Cortex of kidney (tissue), 1 donor: Measurements from ENCODE around the gene SH3BP5.

ENCODE experiments used
- DNase-seq: peaks from one replicate; lab custom pipeline; 2025; lab: John Stamatoyannopoulos, UW

Gene SH3BP5

GRCh38 chr3:15325228-15325627 lies 7.2 kb downstream of the SH3BP5 start:
- no peak for DNase-seq

- no peak for DNase-seq
These were observed 8.0 kb downstream of the SH3BP5 start for GRCh38 chr3:15324379-15324808.

- DNase-seq, result no peak
These were observed 9.3 kb downstream of the SH3BP5 start for GRCh38 chr3:15323063-15323462.

GRCh38 chr3:15321349-15321748 lies 11.0 kb downstream of the SH3BP5 start:
- no peak for DNase-seq

- no peak for DNase-seq
These were observed 12.8 kb downstream of the SH3BP5 start for GRCh38 chr3:15319575-15319974.

GRCh38 chr3:15319136-15319535 lies 13.2 kb downstream of the SH3BP5 start:
- DNase-seq, result no peak

GRCh38 chr3:15318661-15319060 lies 13.7 kb downstream of the SH3BP5 start:
- DNase-seq, result no peak

GRCh38 chr3:15316998-15317435 lies 15.4 kb downstream of the SH3BP5 start:
- DNase-seq, result no peak

GRCh38 chr3:15315003-15315402 lies 17.4 kb downstream of the SH3BP5 start:
- no peak for DNase-seq

GRCh38 chr3:15314276-15314675 lies 18.1 kb downstream of the SH3BP5 start:
- DNase-seq, result no peak

GRCh38 chr3:15313461-15313860 lies 18.9 kb downstream of the SH3BP5 start:
- DNase-seq, result no peak

GRCh38 chr3:15312550-15312949 lies 19.8 kb downstream of the SH3BP5 start:
- no peak for DNase-seq

GRCh38 chr3:15310491-15311370 lies 21.7 kb downstream of the SH3BP5 start:
- no peak for DNase-seq

- DNase-seq, result no peak
These were observed 22.6 kb downstream of the SH3BP5 start for GRCh38 chr3:15309662-15310335.

GRCh38 chr3:15307580-15307979 lies 24.8 kb downstream of the SH3BP5 start:
- no peak for DNase-seq

GRCh38 chr3:15306979-15307359 lies 25.4 kb downstream of the SH3BP5 start:
- no peak for DNase-seq

- no peak for DNase-seq
These were observed 27.0 kb downstream of the SH3BP5 start for GRCh38 chr3:15305359-15305844.

- no peak for DNase-seq
These were observed 28.7 kb downstream of the SH3BP5 start for GRCh38 chr3:15303728-15304127.

GRCh38 chr3:15303216-15303615 lies 29.2 kb downstream of the SH3BP5 start:
- no peak for DNase-seq

GRCh38 chr3:15301761-15302160 lies 30.6 kb downstream of the SH3BP5 start:
- no peak for DNase-seq

- DNase-seq, result no peak
These were observed 31.9 kb downstream of the SH3BP5 start for GRCh38 chr3:15300323-15301078.

GRCh38 chr3:15299036-15299435 lies 33.4 kb downstream of the SH3BP5 start:
- no peak for DNase-seq
